Activated CD4-positive, alpha-beta T cell treated with anti-CD3 and anti-CD28 coated beads, Interleukin-2, Interleukin-6, amounts not matched to agents 100 ng/mL and 50 ng/mL, durations not matched to agents 16 hours and 8 hours (primary cell): ENCODE results near the gene ZNF862.
A peak's percentile ranks its signal among the peaks of the same experiment; 100 is the strongest.
"Not testable (repeated sequence)": the region's sequence is repeated elsewhere in the genome, so short reads cannot be mapped to it uniquely, and the experiment has no call there.

ENCODE experiments used
- DNase-seq: peaks from one replicate; pipeline ENCODE4 v3.0.0-alpha.2; 2020

ZNF862 gene

DNA sequence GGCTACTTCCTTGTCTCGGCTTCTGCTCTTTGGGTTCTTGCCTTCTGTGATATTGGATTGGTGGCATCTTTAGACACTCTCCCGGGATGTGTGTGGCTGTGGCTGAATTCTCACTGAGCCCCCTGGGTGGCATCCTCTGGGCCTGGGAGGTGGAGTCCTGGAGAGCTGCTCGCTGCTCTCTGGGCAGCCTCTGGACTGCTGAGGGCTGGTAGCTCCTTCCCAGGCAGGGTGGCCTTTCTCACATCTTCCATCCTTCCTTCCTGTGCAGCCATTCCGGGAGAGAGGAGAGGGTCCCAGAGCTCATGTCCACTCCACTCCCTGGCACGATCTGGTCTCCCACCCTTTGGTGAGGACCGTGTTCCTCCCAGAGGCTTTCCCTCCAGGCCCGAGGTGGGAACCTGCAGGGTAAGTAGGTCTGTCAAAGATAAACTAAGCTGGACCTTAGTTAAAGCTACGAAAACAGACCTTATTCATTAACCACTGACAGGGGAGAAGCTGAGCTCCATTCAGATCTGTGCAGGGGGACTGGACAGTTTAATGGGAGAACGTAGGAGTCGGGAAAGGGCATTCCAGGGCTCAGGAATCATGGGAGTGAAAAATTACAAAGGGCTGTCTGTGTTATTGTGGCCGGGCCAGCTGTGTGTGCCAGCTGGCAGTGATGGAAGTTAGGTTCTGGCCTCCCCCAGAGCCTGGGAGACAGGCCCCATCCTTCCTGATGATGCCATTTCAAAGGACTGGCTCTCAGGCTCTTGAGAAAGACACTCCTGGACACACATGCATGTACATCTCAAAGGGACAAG lies 44.3 kb downstream of the ZNF862 start:
- no peak for DNase-seq

DNA sequence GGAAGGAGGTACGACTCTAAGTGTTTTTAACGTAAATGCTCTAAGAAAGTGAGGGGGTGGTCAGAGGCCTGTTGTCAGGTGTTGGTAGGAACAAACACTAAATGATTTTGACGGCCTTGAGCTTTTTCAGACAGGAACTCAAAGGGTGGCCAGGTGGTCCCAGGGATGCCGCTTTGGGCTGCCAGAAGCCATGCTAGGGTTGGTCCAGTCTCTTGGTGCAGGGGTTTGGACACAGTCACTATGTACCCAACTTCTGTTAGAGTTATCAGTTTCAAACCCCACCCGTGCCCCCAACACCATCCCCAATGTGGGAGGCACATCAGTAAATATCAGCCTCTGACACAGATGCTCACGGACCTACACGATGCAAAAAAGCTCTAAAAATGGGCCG lies 44.9 kb downstream of the ZNF862 start:
- no peak for DNase-seq

- peak; percentile 64 for DNase-seq
Observed at GRCh38 chr7:149883452-149883861, 45.3 kb downstream of the ZNF862 start.

- DNase-seq = no peak
Observed at GRCh38 chr7:149884016-149884415, 45.8 kb downstream of the ZNF862 start.

GRCh38 chr7:149884541-149884940 lies 46.4 kb downstream of the ZNF862 start:
- no peak for DNase-seq

GRCh38 chr7:149885191-149886017 lies 47.2 kb downstream of the ZNF862 start:
- DNase-seq = no peak

- DNase-seq = no peak
Observed at GRCh38 chr7:149886018-149886415, 47.8 kb downstream of the ZNF862 start.

- DNase-seq = no peak
Observed at GRCh38 chr7:149887311-149887710, 49.1 kb downstream of the ZNF862 start.

DNA sequence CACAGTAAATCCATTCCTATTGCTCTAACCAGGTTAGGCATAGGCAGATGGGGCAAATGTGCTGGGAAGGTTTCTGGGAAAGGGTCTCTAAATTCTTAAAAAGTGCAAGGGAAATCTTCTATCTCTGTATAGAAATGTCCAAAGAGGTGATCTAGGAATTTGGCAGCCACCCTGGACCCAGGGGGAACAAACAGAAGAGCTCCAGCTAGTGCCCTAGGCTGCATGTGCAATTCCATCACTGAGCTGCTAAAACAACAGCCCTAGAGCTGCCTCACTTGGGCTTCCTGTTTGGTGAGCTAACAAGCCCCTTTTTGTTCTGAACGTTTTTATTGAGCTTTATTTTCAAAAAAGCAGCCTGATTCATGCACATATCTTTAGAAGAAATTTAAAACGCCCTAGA lies 52.5 kb downstream of the ZNF862 start:
- DNase-seq = not testable (repeated sequence)

- DNase-seq = not testable (repeated sequence)
Observed at GRCh38 chr7:149894957-149895356, 56.8 kb downstream of the ZNF862 start.

DNA sequence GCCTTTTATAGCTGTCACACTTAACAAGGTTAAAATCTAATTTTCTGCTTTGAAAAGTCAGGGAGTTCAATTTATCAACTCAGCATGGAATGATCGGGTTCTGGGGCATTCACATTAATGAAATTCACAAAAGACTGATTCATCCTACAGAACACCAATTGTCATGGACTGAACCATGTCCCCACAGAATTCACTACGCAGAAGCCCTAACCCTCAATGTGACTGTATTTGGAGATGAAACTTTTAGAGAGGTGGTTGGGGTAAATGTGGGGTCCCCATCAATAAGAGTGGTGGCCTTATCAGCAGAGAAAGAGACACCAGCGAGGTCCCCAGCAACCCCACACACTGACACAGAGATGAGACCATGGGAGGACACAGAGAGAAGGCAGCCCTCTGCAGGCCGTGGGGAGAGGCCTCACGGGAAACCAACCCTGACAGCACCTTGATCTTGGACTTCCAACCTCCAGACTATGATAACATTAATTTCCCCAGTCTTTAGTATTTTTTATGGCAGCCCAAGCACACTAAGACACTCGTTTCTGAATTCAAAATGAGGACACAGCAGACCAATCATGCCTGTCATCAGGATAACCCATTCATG lies 69.7 kb downstream of the ZNF862 start:
- DNase-seq = not testable (repeated sequence)

DNA sequence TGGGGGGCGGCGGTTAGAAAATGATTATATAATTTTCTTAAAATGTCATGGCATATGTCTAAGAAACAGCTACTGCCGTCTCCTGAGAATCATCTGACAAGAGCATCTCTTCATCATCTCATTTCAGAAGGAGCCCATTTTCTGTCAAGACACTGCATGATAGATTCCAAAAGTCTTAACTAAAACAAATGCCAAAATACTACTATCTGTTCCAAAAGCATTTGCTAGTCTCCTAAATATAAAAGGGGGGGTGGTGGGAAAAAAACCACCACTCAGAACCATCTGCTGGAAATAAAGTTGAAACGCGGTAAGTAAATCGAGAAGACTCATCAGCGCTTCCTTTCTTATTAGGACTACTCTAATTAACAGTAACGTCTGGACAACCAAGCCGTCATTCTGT lies 72.0 kb downstream of the ZNF862 start:
- not testable (repeated sequence) for DNase-seq

DNA sequence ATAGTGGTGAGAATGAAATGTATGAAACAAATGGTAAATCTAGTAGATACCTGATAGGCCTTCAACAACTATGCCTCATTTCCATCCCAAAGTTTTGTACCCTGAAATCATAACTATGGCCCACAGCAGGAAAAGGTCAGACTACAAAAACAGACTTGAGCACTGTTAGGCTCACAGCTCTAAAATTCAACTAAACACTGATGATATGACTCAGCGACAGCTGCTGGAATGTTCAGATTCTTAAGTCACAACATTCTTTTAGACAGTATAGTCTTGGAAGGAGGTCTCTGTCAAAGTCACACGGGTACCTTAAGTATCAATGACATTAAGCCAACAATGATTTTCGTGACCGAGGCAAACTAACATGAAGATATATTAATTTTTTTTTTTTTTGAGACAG lies 74.0 kb downstream of the ZNF862 start:
- DNase-seq = not testable (repeated sequence)
